Uterus (tissue), 4 donors: ENCODE data around the gene RPL37. TPM values are rescaled to one million over a fixed set of nuclear protein-coding genes. Genes with fewer than 3 reads are reported as not detected.

Source experiments
- DNase-seq, 2 donors: peaks; one replicate each; pipeline ENCODE4 v3.0.0-alpha.2; 2019 to 2020
- H3K27ac ChIP-seq, 2 donors: fragments of 200-600 bp; sonication (generic); 1 replicate in 1 of 2; 2 replicates in 1 of 2; pipeline ENCODE4 v1.5.1; 2016 to 2018
- H3K27me3 ChIP-seq, 2 donors: fragments of 200-600 bp; sonication (generic); one replicate each; pipeline ENCODE4 v1.5.1; 2018 to 2019; ENCODE audit warnings: control low read depth in 1 of 2
- H3K36me3 ChIP-seq, 2 donors: fragments of 200-600 bp; sonication (generic); one replicate each; pipeline ENCODE4 v1.5.1; 2019; ENCODE audit warnings: control low read depth in 1 of 2
- H3K4me1 ChIP-seq, 2 donors: fragments of 200-600 bp; sonication (generic); one replicate each; pipeline ENCODE4 v1.5.1; 2018 to 2019; ENCODE audit warnings: control low read depth in 1 of 2
- H3K4me3 ChIP-seq, 2 donors: fragments of 200-600 bp; sonication (generic); 1 replicate in 1 of 2; 2 replicates in 1 of 2; pipeline ENCODE4 v1.5.1; 2018 to 2019; ENCODE audit warnings: mild to moderate bottlenecking in 1 of 2
- H3K9me3 ChIP-seq, 2 donors: fragments of 200-600 bp; sonication (generic); one replicate each; pipeline ENCODE4 v1.5.1; 2019; ENCODE audit warnings: control low read depth in 1 of 2
- POLR2A ChIP-seq, 2 donors: fragments of 450-650 bp; IDR thresholded peaks; one replicate each; pipeline ENCODE4 v1.6.1; 2016; ENCODE audit warnings: antibody characterized with exemption in 2 of 2, mild to moderate bottlenecking in 1 of 2, moderate library complexity in 1 of 2
- intact Hi-C: fragments of 100-400 bp; cut with DNase I; formaldehyde crosslinking; loops from one replicate; pipeline ENCODE4 v1.15.1; 2023; ENCODE audit warnings: low total_unique reads
- total RNA-seq, 4 donors: library from RNA; depleted of rRNA in 3 of 4; stranded (reverse); fragments of >200 nt in 3 of 4; gene quantifications; one replicate each; pipeline versions ENCODE4 v1.1.0 to v1.2.4, GENCODE V29; 2014 to 2023
- TF ChIP-seq, protein P1 (sequence below), 4 experiments: fragments of 200-600 bp in 2 of 4; fragments of 450-650 bp in 2 of 4; sonication (generic) in 2 of 4; IDR thresholded peaks; one replicate each; pipeline ENCODE4 v1.5.1; 2016 to 2019; ENCODE audit warnings: antibody characterized with exemption in 4 of 4, mild to moderate bottlenecking in 2 of 4, moderate library complexity in 1 of 4
- donor health status: DM: yes; HTN: yes; CAD: no.

The RPL37 gene
- total RNA-seq, 4 donors from 2014 or later: 59.1 to 1,328 (median 776) TPM

DNA sequence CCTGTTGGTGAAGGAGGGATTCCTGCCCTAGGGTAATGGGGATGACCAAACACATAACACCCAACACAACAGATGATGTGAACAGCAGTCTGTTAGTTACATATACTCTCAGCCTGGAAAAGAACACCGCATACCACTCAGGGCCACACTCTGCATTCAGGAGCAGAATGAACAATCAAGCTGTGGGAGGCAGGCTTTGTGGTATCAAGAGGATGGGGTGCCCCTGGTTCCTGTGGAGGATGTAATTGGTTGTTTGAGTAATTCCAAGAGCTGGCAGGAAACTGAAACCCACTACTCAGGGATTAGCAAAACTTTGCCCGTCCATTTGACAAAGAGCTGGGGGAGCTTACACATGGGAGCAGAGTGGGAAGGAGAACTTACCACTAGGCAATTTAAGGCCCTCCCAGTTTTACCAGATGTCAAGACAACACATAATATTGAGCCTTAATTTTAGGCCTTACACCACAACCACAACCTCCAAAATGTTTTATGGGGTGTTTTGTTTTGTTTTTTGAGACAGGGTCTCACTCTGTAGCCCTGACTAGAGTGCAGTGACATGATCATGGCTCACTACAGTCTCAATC lies 21.2 kb downstream of the RPL37 start:
- intact Hi-C loops: no loop called here
- DNase-seq: no peak
- no peaks in the 10 kb centered on the region for H3K4me1 ChIP-seq
- no peak overlapping the region for H3K27ac ChIP-seq
- no peaks in the 10 kb centered on the region for H3K36me3 ChIP-seq
- no peaks in the 10 kb centered on the region for H3K9me3 ChIP-seq
- no peak overlapping the region for H3K4me3 ChIP-seq
- no peak for TF ChIP-seq POLR2A (IDR thresholded peaks at IDR 0.05)
- TF ChIP-seq, protein P1, sequence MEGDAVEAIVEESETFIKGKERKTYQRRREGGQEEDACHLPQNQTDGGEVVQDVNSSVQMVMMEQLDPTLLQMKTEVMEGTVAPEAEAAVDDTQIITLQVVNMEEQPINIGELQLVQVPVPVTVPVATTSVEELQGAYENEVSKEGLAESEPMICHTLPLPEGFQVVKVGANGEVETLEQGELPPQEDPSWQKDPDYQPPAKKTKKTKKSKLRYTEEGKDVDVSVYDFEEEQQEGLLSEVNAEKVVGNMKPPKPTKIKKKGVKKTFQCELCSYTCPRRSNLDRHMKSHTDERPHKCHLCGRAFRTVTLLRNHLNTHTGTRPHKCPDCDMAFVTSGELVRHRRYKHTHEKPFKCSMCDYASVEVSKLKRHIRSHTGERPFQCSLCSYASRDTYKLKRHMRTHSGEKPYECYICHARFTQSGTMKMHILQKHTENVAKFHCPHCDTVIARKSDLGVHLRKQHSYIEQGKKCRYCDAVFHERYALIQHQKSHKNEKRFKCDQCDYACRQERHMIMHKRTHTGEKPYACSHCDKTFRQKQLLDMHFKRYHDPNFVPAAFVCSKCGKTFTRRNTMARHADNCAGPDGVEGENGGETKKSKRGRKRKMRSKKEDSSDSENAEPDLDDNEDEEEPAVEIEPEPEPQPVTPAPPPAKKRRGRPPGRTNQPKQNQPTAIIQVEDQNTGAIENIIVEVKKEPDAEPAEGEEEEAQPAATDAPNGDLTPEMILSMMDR (IDR thresholded peaks at IDR 0.05): no peak
- H3K27me3 ChIP-seq: no peaks in the 10 kb centered on the region

DNA sequence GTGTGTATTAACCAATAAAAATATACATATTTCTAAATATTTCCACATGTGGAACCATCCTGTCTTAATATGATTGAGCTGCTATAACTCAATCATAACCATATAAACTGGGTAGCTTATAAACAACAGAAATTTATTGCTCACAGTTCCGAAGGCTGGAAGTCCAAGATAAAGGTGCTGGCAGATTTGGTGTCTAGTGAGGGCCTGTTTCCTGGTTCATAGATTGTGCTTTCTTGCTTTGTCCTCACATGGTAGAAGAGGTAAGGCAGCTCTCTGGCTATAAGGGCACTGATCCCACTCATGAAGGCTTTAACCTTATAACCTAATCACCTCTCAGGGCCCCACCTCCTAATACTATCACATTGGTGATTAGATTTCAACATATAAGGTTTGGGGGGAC lies 22.9 kb downstream of the RPL37 start:
- no peaks in the 10 kb centered on the region for H3K36me3 ChIP-seq
- H3K27ac ChIP-seq: no peak overlapping the region
- H3K27me3 ChIP-seq: no peaks in the 10 kb centered on the region
- DNase-seq: no peak
- H3K9me3 ChIP-seq: no peaks in the 10 kb centered on the region
- no peaks in the 10 kb centered on the region for H3K4me1 ChIP-seq
- no peak overlapping the region for H3K4me3 ChIP-seq
- intact Hi-C loops: no loop called here
- no peak for TF ChIP-seq POLR2A (IDR thresholded peaks at IDR 0.05)
- TF ChIP-seq, protein P1 (IDR thresholded peaks at IDR 0.05): no peak

DNA sequence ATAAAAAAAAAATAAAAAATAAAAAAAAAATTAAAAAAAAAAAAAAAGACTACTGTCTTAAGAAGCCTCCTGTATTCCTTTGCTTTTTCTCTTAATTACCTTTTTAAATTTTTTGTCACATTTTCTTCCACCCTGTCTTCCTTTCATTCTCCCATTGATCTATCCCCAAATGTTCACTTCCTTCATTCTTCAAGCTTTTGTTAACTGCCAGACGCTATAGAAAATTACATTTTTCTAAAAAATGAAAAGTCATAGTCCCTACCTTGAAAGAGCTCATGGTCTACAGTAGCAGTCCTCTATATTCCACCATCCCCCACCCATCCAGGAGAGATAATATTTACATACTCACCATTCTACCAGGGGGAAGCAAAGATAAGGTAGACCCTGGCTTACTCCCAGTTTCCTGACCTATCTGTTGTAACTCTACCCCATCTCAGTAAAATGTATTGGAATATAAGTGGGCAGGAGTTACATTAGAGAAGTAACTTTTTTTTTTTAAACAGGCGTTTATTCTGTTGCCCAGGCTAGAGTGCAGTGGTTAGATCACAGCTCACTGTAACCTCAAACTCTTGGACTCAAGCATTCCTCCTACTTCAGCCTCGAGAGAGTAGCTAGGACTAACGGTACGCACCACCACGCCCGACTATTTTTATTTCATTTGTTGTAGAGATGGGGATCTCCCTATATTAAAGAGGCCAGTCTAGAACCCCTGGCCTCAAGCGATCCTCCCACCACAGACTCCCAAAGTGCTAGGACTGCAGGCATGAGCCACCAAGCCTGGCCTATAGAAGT lies 33.1 kb downstream of the RPL37 start:
- H3K4me3 ChIP-seq: no peak overlapping the region
- TF ChIP-seq, protein P1 (IDR thresholded peaks at IDR 0.05): no peak
- no peak for TF ChIP-seq POLR2A (IDR thresholded peaks at IDR 0.05)

DNA sequence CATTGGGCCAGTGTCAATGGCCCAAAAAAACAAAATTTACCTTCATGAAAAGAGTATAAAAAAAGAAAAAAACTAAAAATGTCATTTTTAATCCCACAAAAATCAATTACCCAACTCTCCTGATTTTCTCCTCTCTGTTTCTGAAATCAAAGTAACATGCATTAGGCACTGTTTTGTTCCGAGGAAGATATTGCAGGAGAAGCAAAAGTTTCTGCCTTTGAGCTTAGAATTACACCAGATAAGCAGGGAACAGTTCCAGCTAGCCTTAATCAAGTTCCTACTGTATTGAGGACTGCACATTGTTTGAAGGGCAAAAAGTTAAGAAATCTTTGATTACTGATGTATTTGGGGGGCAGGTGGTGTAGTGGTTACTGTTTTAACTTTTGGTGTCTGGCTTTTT lies 35.8 kb downstream of the RPL37 start:
- no peak for DNase-seq
- Histone ChIP-seq H3K9me3 (no peaks in the 10 kb centered on the region), H3K36me3 (no peaks in the 10 kb centered on the region), H3K4me1 (peaks cover 0 to 15% of the 10 kb centered on the region in 2 donors), H3K4me3 (peak overlapping the region in 1 of 2 donors; percentile 70), H3K27me3 (no peaks in the 10 kb centered on the region), H3K27ac (peak overlapping the region; percentile 98)
- TF ChIP-seq, protein P1 (IDR thresholded peaks at IDR 0.05): no peak
- no peak for TF ChIP-seq POLR2A (IDR thresholded peaks at IDR 0.05)
- intact Hi-C loops: no loop called here

More for the DNA sequence above, 33.1 kb downstream of the RPL37 start:
- DNase-seq: no peak
- H3K9me3 ChIP-seq: no peaks in the 10 kb centered on the region
- no peaks in the 10 kb centered on the region for H3K36me3 ChIP-seq
- intact Hi-C loops: no loop called here
- no peaks in the 10 kb centered on the region for H3K27me3 ChIP-seq
- no peak overlapping the region for H3K27ac ChIP-seq
- peaks cover 0 to 4% of the 10 kb centered on the region in 2 donors for H3K4me1 ChIP-seq

DNA sequence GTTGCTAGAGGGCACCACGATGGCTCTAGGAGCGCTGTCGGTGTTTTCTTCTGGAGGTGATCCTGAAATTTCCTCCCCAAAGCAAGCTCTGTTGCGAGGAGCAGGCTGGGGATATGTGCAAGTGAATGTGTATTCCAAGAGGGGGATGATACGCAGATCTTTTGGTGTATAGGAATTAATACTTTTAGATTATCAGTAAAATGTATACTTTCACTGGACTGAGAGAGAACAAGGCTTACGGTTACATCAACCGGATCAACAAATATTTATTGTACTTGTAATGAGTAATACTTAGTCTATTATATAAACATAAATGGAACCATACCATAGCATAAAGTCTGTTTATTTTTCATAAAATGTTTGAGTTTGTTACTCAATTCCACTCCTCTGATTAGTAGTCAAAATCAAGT lies 36.2 kb downstream of the RPL37 start:
- TF ChIP-seq POLR2A (IDR thresholded peaks at IDR 0.05): no peak
- TF ChIP-seq, protein P1 (IDR thresholded peaks at IDR 0.05): no peak
- peak overlapping the region; percentile 98 for H3K27ac ChIP-seq
- H3K4me3 ChIP-seq: peak overlapping the region; percentile 70 to 94
- no peaks in the 10 kb centered on the region for H3K36me3 ChIP-seq
- H3K9me3 ChIP-seq: no peaks in the 10 kb centered on the region
- intact Hi-C loops: no loop called here
- no peak for DNase-seq
- H3K27me3 ChIP-seq: no peaks in the 10 kb centered on the region
- H3K4me1 ChIP-seq: peaks cover 0 to 15% of the 10 kb centered on the region in 2 donors
